K562 (cell line): ENCODE data around the gene TOMM6. TPM values are rescaled to one million over a fixed set of nuclear protein-coding genes. Genes with fewer than 3 reads are reported as not detected.
A peak's percentile ranks its signal among the peaks of the same experiment; 100 is the strongest.

ENCODE experiments used
- BACH1 ChIP-seq: fragments of 200-800 bp; sonication (Bioruptor generic); IDR thresholded peaks from 2 replicates; pipeline ENCODE4 v1.6.1; 2016; ENCODE audit warnings: missing genetic modification characterization, missing compliant biosample characterization
- CEBPG ChIP-seq, 3 experiments: fragments of 200-800 bp in 1 of 3; sonication (Bioruptor generic) in 1 of 3; sonication (generic) in 1 of 3; formaldehyde crosslinking in 1 of 3; IDR thresholded peaks in 2 of 3; conservative IDR thresholded peaks in 1 of 3; 2 replicates each; pipeline versions ENCODE4 v1.6.1 to v1.8.0; 2016 to 2022; ENCODE audit warnings: missing compliant biosample characterization in 2 of 3, missing genetic modification characterization in 2 of 3, mild to moderate bottlenecking in 1 of 3, missing genetic modification reagents in 1 of 3
- ETV6 ChIP-seq, 3 experiments: fragments of 150-350 bp in 1 of 3; sonication (generic) in 1 of 3; formaldehyde crosslinking in 1 of 3; IDR thresholded peaks; 2 replicates each; pipeline versions ENCODE4 v1.6.1 to v1.8.0; 2014 to 2022; ENCODE audit warnings: borderline replicate concordance in 2 of 3, low read depth in 2 of 3, antibody characterized with exemption in 1 of 3, low read length in 1 of 3, mild to moderate bottlenecking in 1 of 3, missing genetic modification reagents in 1 of 3
- FOXK2 ChIP-seq, 2 experiments: fragments of 450-650 bp; IDR thresholded peaks in 1 of 2; conservative IDR thresholded peaks in 1 of 2; 2 replicates each; pipeline ENCODE4 v1.6.1; 2016; ENCODE audit warnings: low read depth in 2 of 2, mild to moderate bottlenecking in 1 of 2
- FOXM1 ChIP-seq, 2 experiments: fragments of 450-650 bp in 1 of 2; sonication (generic) in 1 of 2; formaldehyde crosslinking in 1 of 2; IDR thresholded peaks; 2 replicates each; pipeline versions ENCODE4 v1.6.1 to v1.9.0; 2017 to 2022; ENCODE audit warnings: low read depth in 2 of 2, mild to moderate bottlenecking in 2 of 2, missing genetic modification reagents in 1 of 2, moderate library complexity in 1 of 2
- GATAD2A ChIP-seq: fragments of 450-650 bp; IDR thresholded peaks from 2 replicates; pipeline ENCODE4 v1.6.1; 2017
- HOXB6 ChIP-seq: fragments of 250-450 bp; sonication (Bioruptor Pico); IDR thresholded peaks from 2 replicates; pipeline ENCODE4 v1.5.1; 2022; ENCODE audit warnings: mild to moderate bottlenecking, borderline replicate concordance
- HSF4 ChIP-seq: fragments of 250-450 bp; sonication (Bioruptor Pico); IDR thresholded peaks from 2 replicates; pipeline ENCODE4 v2.1.2; 2022; ENCODE audit warnings: mild to moderate bottlenecking, moderate library complexity, borderline replicate concordance
- KDM2B ChIP-seq: fragments of 250-450 bp; sonication (Bioruptor Pico); IDR thresholded peaks from 2 replicates; pipeline ENCODE4 v1.8.0; 2021; ENCODE audit warnings: mild to moderate bottlenecking, moderate library complexity
- MAFG ChIP-seq: fragments of 450-650 bp; conservative IDR thresholded peaks from 2 replicates; pipeline ENCODE4 v1.6.1; 2016; ENCODE audit warnings: missing genetic modification characterization, missing compliant biosample characterization
- MCM5 ChIP-seq: fragments of 450-650 bp; IDR thresholded peaks from 2 replicates; pipeline ENCODE4 v1.6.1; 2016; ENCODE audit warnings: low read depth
- NCOA4 ChIP-seq: fragments of 450-650 bp; IDR thresholded peaks from 2 replicates; pipeline ENCODE4 v1.6.1; 2018; ENCODE audit warnings: mild to moderate bottlenecking; ENCODE audit not compliant: partially characterized antibody
- NEUROD1 ChIP-seq: fragments of 150-350 bp; IDR thresholded peaks from 2 replicates; pipeline ENCODE4 v1.6.1; 2014; ENCODE audit warnings: borderline replicate concordance, low read length, low read depth; ENCODE audit not compliant: partially characterized antibody
- OTX1 ChIP-seq: fragments of 450-650 bp; formaldehyde crosslinking; IDR thresholded peaks from 2 replicates; pipeline ENCODE4 v1.4.0; 2022; ENCODE audit warnings: mild to moderate bottlenecking
- SP1 ChIP-seq: sonication (generic); formaldehyde crosslinking; IDR thresholded peaks from 2 replicates; pipeline ENCODE4 v1.8.1; 2022; ENCODE audit warnings: mild to moderate bottlenecking, missing genetic modification reagents
- ZC3H4 ChIP-seq: sonication (generic); formaldehyde crosslinking; IDR thresholded peaks from 2 replicates; pipeline ENCODE4 v1.9.0; 2021; ENCODE audit warnings: missing genetic modification reagents, borderline replicate concordance
- ZFPM2 ChIP-seq: fragments of 250-450 bp; sonication (Bioruptor Pico); IDR thresholded peaks from 2 replicates; pipeline ENCODE4 v1.5.1; 2022; ENCODE audit warnings: mild to moderate bottlenecking
- ZNF282 ChIP-seq: sonication (generic); formaldehyde crosslinking; IDR thresholded peaks from 2 replicates; pipeline ENCODE4 v1.8.1; 2023; ENCODE audit warnings: missing genetic modification reagents
- ZNF324 ChIP-seq: fragments of 250-450 bp; sonication (Bioruptor Pico); IDR thresholded peaks from 2 replicates; pipeline ENCODE4 v1.4.0; 2020; ENCODE audit warnings: mild to moderate bottlenecking
- ZNF830 ChIP-seq: fragments of 250-450 bp; sonication (Bioruptor Pico); IDR thresholded peaks from 2 replicates; pipeline ENCODE4 v1.5.0; 2021; ENCODE audit warnings: mild to moderate bottlenecking
- polyA plus RNA-seq, 8 experiments: library from polyadenylated mRNA; depleted of rRNA in 4 of 8; stranded (reverse) in 5 of 8; unstranded in 3 of 8; fragments of >200 nt; fragmentation: Nextera tagmentation in 2 of 8; fragmentation: Illumina TruSeq in 1 of 8; extraction: Ambion mirVana in 2 of 8; extraction: Trizol in 1 of 8; gene quantifications; 2 replicates each; pipeline versions ENCODE4 v1.2.1 to v1.2.3, GENCODE V29; 2011 to 2014; ENCODE audit warnings: inconsistent platforms in 1 of 8, missing spikeins in 1 of 8
- total RNA-seq, 7 experiments: library from RNA; depleted of rRNA in 6 of 7; stranded (reverse); fragments of >200 nt in 6 of 7; fragmentation: Illumina TruSeq in 2 of 7; extraction: Trizol in 2 of 7; gene quantifications; 2 replicates each; pipeline versions ENCODE4 v1.2.1 to v1.2.3, GENCODE V29; 2011 to 2021; ENCODE audit warnings: low replicate concordance in 1 of 7
- TF ChIP-seq, protein P1 (sequence below): sonication (generic); formaldehyde crosslinking; IDR thresholded peaks from 2 replicates; pipeline ENCODE4 v1.8.1; 2023; ENCODE audit warnings: missing genetic modification reagents, mild to moderate bottlenecking, borderline replicate concordance
- TF ChIP-seq, protein P2 (sequence below): sonication (generic); formaldehyde crosslinking; IDR thresholded peaks from 2 replicates; pipeline ENCODE4 v1.9.0; 2022; ENCODE audit warnings: mild to moderate bottlenecking, missing genetic modification reagents

The TOMM6 gene
- total and polyA plus RNA-seq, 9 of the 15 experiments (the other 6 are each of a cell fraction or from before 2014, with no cell fraction given), result 380 to 2,097 (median 1,065) TPM

DNA sequence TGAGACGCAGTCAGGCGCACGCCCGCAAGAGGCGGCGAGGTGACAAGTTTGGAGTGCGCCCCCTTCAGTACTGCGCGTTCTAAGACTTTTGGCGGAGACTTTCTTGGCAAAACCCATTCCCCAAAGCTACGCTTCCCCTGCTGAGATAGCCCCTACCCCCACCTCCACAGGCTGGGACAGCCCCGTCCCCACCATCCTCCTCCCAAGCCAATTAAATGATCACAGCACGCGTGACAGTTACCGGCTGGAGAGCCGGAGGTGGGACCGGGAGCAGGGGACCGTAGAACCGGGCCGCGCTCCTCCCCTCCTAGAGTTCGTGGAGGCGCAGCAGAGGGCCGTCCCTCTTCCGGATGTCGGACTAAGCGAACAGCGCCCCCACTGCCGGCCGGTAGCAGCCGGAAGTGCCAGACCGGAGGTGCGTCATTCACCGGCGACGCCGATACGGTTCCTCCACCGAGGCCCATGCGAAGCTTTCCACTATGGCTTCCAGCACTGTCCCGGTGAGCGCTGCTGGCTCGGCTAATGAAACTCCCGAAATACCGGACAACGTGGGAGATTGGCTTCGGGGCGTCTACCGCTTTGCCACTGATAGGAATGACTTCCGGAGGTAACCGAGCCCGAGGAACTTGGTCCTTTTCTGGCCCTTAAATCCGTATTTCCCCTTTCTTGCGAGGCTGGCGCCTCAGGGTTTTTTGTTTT lies at the start of gene TOMM6 (continued):
- TF ChIP-seq, protein P1, sequence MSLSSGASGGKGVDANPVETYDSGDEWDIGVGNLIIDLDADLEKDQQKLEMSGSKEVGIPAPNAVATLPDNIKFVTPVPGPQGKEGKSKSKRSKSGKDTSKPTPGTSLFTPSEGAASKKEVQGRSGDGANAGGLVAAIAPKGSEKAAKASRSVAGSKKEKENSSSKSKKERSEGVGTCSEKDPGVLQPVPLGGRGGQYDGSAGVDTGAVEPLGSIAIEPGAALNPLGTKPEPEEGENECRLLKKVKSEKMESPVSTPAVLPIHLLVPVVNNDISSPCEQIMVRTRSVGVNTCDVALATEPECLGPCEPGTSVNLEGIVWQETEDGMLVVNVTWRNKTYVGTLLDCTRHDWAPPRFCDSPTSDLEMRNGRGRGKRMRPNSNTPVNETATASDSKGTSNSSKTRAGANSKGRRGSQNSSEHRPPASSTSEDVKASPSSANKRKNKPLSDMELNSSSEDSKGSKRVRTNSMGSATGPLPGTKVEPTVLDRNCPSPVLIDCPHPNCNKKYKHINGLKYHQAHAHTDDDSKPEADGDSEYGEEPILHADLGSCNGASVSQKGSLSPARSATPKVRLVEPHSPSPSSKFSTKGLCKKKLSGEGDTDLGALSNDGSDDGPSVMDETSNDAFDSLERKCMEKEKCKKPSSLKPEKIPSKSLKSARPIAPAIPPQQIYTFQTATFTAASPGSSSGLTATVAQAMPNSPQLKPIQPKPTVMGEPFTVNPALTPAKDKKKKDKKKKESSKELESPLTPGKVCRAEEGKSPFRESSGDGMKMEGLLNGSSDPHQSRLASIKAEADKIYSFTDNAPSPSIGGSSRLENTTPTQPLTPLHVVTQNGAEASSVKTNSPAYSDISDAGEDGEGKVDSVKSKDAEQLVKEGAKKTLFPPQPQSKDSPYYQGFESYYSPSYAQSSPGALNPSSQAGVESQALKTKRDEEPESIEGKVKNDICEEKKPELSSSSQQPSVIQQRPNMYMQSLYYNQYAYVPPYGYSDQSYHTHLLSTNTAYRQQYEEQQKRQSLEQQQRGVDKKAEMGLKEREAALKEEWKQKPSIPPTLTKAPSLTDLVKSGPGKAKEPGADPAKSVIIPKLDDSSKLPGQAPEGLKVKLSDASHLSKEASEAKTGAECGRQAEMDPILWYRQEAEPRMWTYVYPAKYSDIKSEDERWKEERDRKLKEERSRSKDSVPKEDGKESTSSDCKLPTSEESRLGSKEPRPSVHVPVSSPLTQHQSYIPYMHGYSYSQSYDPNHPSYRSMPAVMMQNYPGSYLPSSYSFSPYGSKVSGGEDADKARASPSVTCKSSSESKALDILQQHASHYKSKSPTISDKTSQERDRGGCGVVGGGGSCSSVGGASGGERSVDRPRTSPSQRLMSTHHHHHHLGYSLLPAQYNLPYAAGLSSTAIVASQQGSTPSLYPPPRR (CRISPR knock-in tag), result no peak
- TF ChIP-seq ZNF830, result no peak
- no peak for TF ChIP-seq GATAD2A
- TF ChIP-seq ETV6 (IDR thresholded peaks at IDR 0.05; ENCODE audit: borderline replicate concordance in 1 of 2, low read depth in 2 of 2, low read length in 1 of 2), result no peak
- TF ChIP-seq ETV6 (CRISPR knock-in tag; IDR thresholded peaks at IDR 0.05; ENCODE audit: borderline replicate concordance), result no peak
- TF ChIP-seq, protein P2, sequence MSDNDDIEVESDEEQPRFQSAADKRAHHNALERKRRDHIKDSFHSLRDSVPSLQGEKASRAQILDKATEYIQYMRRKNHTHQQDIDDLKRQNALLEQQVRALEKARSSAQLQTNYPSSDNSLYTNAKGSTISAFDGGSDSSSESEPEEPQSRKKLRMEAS (CRISPR knock-in tag), result peak; percentile 73; the same call in 1 of the 2 replicates
- no peak for TF ChIP-seq CEBPG (CRISPR knock-in tag; IDR thresholded peaks at IDR 0.05)
- no peak for TF ChIP-seq CEBPG (tag; conservative IDR thresholded peaks at IDR 0.05 in 1 of 2, IDR thresholded peaks at IDR 0.05 in 1 of 2)
- TF ChIP-seq ZFPM2 (CRISPR knock-in tag), result no peak
- TF ChIP-seq MCM5, result no peak
- TF ChIP-seq NCOA4, result no peak
- TF ChIP-seq OTX1, result no peak
- no peak for TF ChIP-seq HOXB6 (CRISPR knock-in tag)
- TF ChIP-seq ZNF324 (CRISPR knock-in tag), result no peak
- TF ChIP-seq NEUROD1, result peak; percentile 73
- TF ChIP-seq ZNF282 (CRISPR knock-in tag), result no peak
- peak; percentile 98 for TF ChIP-seq SP1 (CRISPR knock-in tag)
- no peak for TF ChIP-seq HSF4
- TF ChIP-seq KDM2B (CRISPR knock-in tag), result no peak
- TF ChIP-seq MAFG, result no peak
- TF ChIP-seq ZC3H4 (CRISPR knock-in tag), result no peak
- peak; percentile 77 for TF ChIP-seq BACH1
- TF ChIP-seq FOXK2 (conservative IDR thresholded peaks at IDR 0.05 in 1 of 2, IDR thresholded peaks at IDR 0.05 in 1 of 2; ENCODE audit: low read depth in 2 of 2), result peak; percentile 73 to 77
- no peak for TF ChIP-seq FOXM1 (IDR thresholded peaks at IDR 0.05; ENCODE audit: low read depth)
- peak; percentile 84 for TF ChIP-seq FOXM1 (CRISPR knock-in tag; IDR thresholded peaks at IDR 0.05; ENCODE audit: low read depth)
